GM19438 (cell line): ENCODE results near the gene RPL37A.

Experiments
- ATAC-seq: cut with Tn5 transposase; IDR thresholded peaks from one replicate; pipeline ENCODE4 v1.9.1; 2021; ENCODE audit warnings: low read depth; ENCODE audit not compliant: unreplicated experiment

The RPL37A gene

GRCh38 chr2:216486708-216487107 is 11.9 kb upstream of the RPL37A start:
- no peak for ATAC-seq

- no peak for ATAC-seq
Observed at GRCh38 chr2:216490061-216490460, 8.6 kb upstream of the RPL37A start.

GRCh38 chr2:216491793-216492596 is 6.6 kb upstream of the RPL37A start:
- peak; percentile 81 for ATAC-seq

- ATAC-seq, result no peak
Observed at GRCh38 chr2:216492597-216493333, 5.9 kb upstream of the RPL37A start.

GRCh38 chr2:216493334-216493685 is 5.3 kb upstream of the RPL37A start:
- no peak for ATAC-seq

- no peak for ATAC-seq
Observed at GRCh38 chr2:216495656-216496055, 3.0 kb upstream of the RPL37A start.

- ATAC-seq, result no peak
Observed at GRCh38 chr2:216497382-216498069, 1.1 kb upstream of the RPL37A start.

GRCh38 chr2:216498070-216498378 is 620 bp upstream of the RPL37A start:
- no peak for ATAC-seq

GRCh38 chr2:216499641-216500218 is 1.1 kb downstream of the RPL37A start:
- ATAC-seq, result no peak

- no peak for ATAC-seq
Observed at GRCh38 chr2:216500572-216500971, 1.9 kb downstream of the RPL37A start.

GRCh38 chr2:216501854-216502253 is 3.2 kb downstream of the RPL37A start:
- no peak for ATAC-seq

- no peak for ATAC-seq
Observed at GRCh38 chr2:216502381-216503158, 3.9 kb downstream of the RPL37A start.

- no peak for ATAC-seq
Observed at GRCh38 chr2:216503159-216503629, 4.5 kb downstream of the RPL37A start.

- no peak for ATAC-seq
Observed at GRCh38 chr2:216503697-216504375, 5.2 kb downstream of the RPL37A start.

- ATAC-seq, result no peak
Observed at GRCh38 chr2:216504376-216504762, 5.7 kb downstream of the RPL37A start.

GRCh38 chr2:216505133-216506106 is 6.8 kb downstream of the RPL37A start:
- no peak for ATAC-seq

GRCh38 chr2:216507220-216508160 is 8.8 kb downstream of the RPL37A start:
- ATAC-seq, result no peak

GRCh38 chr2:216508229-216508628 is 9.6 kb downstream of the RPL37A start:
- no peak for ATAC-seq
